HG02610 (cell line): ENCODE data around the gene PI16.

Experiments
- ATAC-seq: cut with Tn5 transposase; IDR thresholded peaks from one replicate; pipeline ENCODE4 v1.9.1; 2021; ENCODE audit warnings: mild to moderate bottlenecking, moderate library complexity; ENCODE audit not compliant: unreplicated experiment

The PI16 gene

GRCh38 chr6:36999061-36999750 is 44.7 kb downstream of the PI16 start:
- ATAC-seq = no peak

- ATAC-seq = no peak
Measured at GRCh38 chr6:36999751-37000125, 45.2 kb downstream of the PI16 start.

GRCh38 chr6:37004044-37004980 is 49.8 kb downstream of the PI16 start:
- no peak for ATAC-seq

- ATAC-seq = peak; percentile 68
Measured at GRCh38 chr6:37005061-37005810, 50.7 kb downstream of the PI16 start, which contains the start of gene FGD2. Gene FGD2, plus strand, starts transcription at chr6:37005655. Its CDS starts 163 bp downstream, at chr6:37005818.

- no peak for ATAC-seq
Measured at GRCh38 chr6:37005827-37006567, 51.5 kb downstream of the PI16 start.

- ATAC-seq = no peak
Measured at GRCh38 chr6:37006793-37007339, 52.3 kb downstream of the PI16 start.

- ATAC-seq = peak; percentile 30
Measured at GRCh38 chr6:37007340-37008043, 53.0 kb downstream of the PI16 start.

- no peak for ATAC-seq
Measured at GRCh38 chr6:37008484-37009465, 54.2 kb downstream of the PI16 start.

GRCh38 chr6:37010402-37010892 is 55.9 kb downstream of the PI16 start:
- ATAC-seq = no peak

GRCh38 chr6:37011656-37012378 is 57.3 kb downstream of the PI16 start:
- ATAC-seq = no peak

GRCh38 chr6:37013516-37014491 is 59.3 kb downstream of the PI16 start:
- no peak for ATAC-seq
